Activated CD8-positive, alpha-beta T cell treated with anti-CD3 and anti-CD28 coated beads, Interleukin-2, amount 10 ng/mL, durations not matched to agents 7 days and 5 days (primary cell): Measurements from ENCODE around the gene PCNT. TPM values are rescaled to one million over a fixed set of nuclear protein-coding genes. Genes with fewer than 3 reads are reported as not detected.

Experiments used
- ATAC-seq: fragments of 150-1000 bp; cut with Tn5 transposase; one replicate; pipeline ENCODE4 v1.10.0; 2021; ENCODE audit warnings: moderate library complexity
- CTCF ChIA-PET: fragments of 350-600 bp; sonication (Branson Sonifier 250); formaldehyde crosslinking; loops from one replicate; lab custom pipeline; 2021; ENCODE audit warnings: antibody characterized with exemption; lab: Charles Lee
- POLR2A ChIA-PET: fragments of 350-600 bp; sonication (Branson Sonifier 250); formaldehyde crosslinking; loops from one replicate; lab custom pipeline; 2021; ENCODE audit warnings: antibody characterized with exemption; lab: Charles Lee
- DNase-seq: peaks from one replicate; pipeline ENCODE4 v3.0.0-alpha.2; 2020
- H3K27ac Mint-ChIP-seq: one replicate; pipeline ENCODE4 v1.8.0; 2021; ENCODE audit warnings: mild to moderate bottlenecking, mixed read lengths
- H3K27me3 Mint-ChIP-seq: one replicate; pipeline ENCODE4 v1.8.0; 2021; ENCODE audit warnings: low read depth, mixed read lengths
- H3K36me3 Mint-ChIP-seq: one replicate; pipeline ENCODE4 v1.8.0; 2021; ENCODE audit warnings: low read depth, mixed read lengths
- H3K4me1 Mint-ChIP-seq: one replicate; pipeline ENCODE4 v1.8.0; 2021; ENCODE audit warnings: low read depth, mixed read lengths
- H3K4me3 Mint-ChIP-seq: one replicate; pipeline ENCODE4 v1.8.0; 2021; ENCODE audit warnings: mild to moderate bottlenecking, mixed read lengths
- H3K9me3 Mint-ChIP-seq: one replicate; pipeline ENCODE4 v1.8.0; 2022; ENCODE audit warnings: mixed read lengths; ENCODE audit not compliant: insufficient read depth
- total RNA-seq, 2 experiments: library from RNA; stranded (reverse); gene quantifications; one replicate each; pipeline ENCODE4 v1.2.3, GENCODE V29; 2021

PCNT gene
- total RNA-seq, 2 experiments from 2014 or later: 89.0 to 98.8 TPM

DNA sequence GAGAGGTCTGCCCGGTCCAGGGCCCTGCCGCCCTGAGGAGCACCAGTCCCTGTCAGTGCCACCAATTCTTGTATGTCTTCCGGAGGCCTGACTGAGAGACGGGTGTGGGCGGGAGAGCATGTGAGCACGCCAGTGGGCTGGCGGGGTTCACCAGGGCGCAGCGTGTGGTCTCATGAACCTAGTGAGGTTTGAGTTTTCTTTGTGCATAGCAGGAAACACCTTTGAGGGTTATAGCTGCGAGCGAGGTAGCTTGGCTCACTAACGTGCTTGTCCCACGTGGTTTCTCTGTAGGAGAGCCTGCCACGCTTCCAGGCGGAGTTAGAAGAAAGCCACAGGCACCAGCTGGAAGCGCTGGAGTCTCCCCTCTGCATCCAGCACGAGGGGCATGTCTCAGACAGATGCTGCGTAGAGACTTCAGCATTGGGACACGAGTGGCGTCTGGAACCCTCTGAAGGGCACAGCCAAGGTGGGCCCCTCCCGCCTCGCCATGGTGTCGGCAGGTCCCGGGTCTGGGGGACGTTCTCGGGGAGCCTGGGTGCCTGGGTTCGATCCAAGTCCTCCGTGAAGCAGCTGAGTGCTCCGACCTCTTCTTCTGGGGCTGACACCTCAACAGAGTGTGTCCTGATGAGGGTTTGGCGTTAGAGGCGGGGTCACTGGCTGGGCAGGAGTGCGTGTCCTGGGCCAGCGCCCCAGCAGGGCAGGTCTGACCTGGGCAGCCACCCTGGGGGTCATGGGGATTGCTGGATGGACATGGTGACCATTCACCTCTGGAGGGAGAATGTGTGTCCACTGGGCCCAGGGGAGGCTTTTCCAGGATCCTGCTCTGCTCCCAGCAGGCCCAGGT is 31.4 kb downstream of the PCNT start:
- H3K4me3 Mint-ChIP-seq: no peak overlapping the region
- H3K36me3 Mint-ChIP-seq: peaks cover 58% of the 10 kb centered on the region
- no peaks in the 10 kb centered on the region for H3K27me3 Mint-ChIP-seq
- H3K4me1 Mint-ChIP-seq: peaks cover 7% of the 10 kb centered on the region
- ATAC-seq (peak; percentile 68), DNase-seq (peak; percentile 53)
- ChIA-PET POLR2A (interaction anchor here (0.9 kb wide), 1 partner anchor 70 kb away, joined by 3 read pairs; no protein-coding TSS in a partner anchor), CTCF (no interaction called here)
- H3K9me3 Mint-ChIP-seq: no peaks in the 10 kb centered on the region
- H3K27ac Mint-ChIP-seq: peak overlapping the region; percentile 73

DNA sequence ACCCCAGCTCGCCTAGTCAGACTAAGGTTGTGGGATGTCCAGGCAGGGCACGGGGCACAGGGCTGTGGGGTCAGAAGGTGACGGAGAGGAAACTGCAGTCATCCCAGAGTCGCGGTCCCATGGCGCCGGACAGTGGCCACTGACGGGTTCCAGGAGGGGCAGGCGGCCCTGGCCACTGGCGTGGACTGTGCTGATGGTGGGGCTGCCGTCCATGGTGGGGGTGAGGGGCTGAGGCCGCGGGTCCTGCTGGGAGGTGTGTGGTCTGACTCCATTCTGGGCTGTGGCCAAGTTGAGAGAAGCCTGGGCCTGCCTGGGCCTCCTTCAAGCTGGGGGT is 32.0 kb downstream of the PCNT start:
- Mint-ChIP-seq H3K9me3 (no peaks in the 10 kb centered on the region), H3K27ac (no peak overlapping the region), H3K4me1 (peaks cover 7% of the 10 kb centered on the region), H3K4me3 (no peak overlapping the region), H3K27me3 (no peaks in the 10 kb centered on the region), H3K36me3 (peaks cover 61% of the 10 kb centered on the region)
- ChIA-PET POLR2A (no interaction called here), CTCF (no interaction called here)
- no peak for ATAC-seq
- no peak for DNase-seq

DNA sequence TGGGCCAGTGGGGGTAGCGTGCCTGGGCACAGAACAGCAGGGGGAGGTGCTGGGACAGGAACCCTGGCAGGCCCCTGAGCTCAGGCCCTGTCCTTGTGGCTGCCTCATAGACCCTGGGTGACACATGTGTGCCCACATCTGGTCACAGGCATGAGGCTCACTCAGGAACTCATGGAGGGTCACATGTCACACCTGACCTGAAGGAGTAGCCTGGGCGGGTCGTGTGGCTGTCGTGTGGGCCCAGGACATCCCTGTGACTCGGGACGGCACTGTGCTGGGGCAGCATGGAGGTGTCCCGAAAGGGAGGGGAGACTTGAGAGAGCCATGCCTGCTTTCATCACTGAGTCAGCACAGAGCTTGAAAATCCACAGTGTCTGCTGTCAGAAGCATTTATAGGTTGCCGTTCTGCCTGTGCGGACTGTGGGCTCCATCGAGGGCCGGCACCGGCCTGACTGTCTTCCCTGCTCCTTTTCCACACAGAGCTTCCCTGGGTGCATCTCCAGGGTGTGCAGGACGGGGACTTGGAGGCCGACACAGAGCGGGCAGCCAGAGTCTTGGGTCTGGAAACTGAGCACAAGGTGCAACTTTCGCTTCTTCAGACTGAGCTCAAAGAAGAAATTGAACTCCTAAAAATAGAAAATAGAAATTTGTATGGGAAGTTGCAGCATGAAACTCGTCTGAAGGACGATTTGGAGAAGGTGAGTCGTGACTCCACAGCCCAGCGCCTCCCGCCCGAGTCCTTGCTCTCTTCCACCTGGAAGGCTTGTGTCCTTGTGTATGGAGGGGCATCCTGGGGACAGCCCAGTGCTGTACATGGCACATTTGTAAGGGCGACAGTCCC is 32.8 kb downstream of the PCNT start:
- ChIA-PET POLR2A (no interaction called here), CTCF (no interaction called here)
- H3K4me1 Mint-ChIP-seq: peaks cover 7% of the 10 kb centered on the region
- ATAC-seq: no peak
- H3K4me3 Mint-ChIP-seq: no peak overlapping the region
- no peaks in the 10 kb centered on the region for H3K9me3 Mint-ChIP-seq
- peaks cover 60% of the 10 kb centered on the region for H3K36me3 Mint-ChIP-seq
- H3K27ac Mint-ChIP-seq: no peak overlapping the region
- H3K27me3 Mint-ChIP-seq: no peaks in the 10 kb centered on the region
- no peak for DNase-seq

DNA sequence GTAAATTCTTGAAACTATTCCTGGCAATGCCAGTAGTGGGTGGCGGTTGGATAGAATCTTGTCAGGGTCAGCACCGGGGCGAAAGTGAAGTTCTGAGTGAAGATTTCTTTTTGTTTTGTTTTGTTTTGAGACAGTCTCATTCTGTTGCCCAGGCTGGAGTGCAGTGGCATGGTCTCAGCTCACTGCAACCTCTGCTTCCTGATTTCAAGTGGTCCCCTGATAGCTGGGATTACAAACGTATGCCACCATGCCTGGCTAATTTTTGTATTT is 33.3 kb downstream of the PCNT start:
- CTCF ChIA-PET: no interaction called here
- no peak for ATAC-seq

DNA sequence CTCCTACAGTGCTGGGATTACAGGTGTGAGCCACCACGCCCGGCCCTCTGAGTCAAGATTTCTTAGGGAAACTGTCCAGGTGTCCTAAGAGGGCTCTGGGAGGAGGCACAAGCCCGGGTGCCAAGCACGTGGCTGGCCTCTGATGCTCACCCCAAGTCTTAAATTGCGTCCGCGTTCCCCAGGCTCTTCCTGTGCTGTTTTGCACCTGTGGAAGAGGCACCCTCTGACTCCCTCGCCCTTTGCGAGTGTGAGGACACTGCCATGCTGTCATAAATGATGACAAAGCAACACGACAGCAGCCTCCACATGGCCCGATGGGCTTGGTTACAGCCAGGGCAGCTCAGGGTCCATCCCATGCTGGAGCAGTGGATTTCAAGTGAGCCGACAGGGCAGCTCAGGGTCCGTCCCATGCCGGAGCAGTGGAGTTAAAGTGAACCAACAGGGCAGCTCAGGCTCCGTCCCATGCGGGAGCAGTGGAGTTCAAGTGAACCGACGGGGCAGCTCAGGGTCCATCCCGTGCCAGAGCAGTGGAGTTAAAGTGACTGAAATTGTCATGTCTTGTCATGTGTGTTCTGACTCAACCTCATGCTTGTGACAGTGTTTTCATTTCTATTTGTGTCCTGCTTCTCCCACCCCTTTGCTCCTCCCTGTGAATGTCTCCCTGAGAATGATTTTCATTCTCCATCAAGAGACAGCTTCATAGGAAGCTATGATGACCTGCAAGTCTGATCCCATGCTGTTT is 33.9 kb downstream of the PCNT start:
- no peaks in the 10 kb centered on the region for H3K9me3 Mint-ChIP-seq
- peaks cover 7% of the 10 kb centered on the region for H3K4me1 Mint-ChIP-seq
- POLR2A ChIA-PET: no interaction called here
- no peak overlapping the region for H3K27ac Mint-ChIP-seq
- no peak for DNase-seq
- peaks cover 61% of the 10 kb centered on the region for H3K36me3 Mint-ChIP-seq
- no peak overlapping the region for H3K4me3 Mint-ChIP-seq
- no peak for ATAC-seq
- CTCF ChIA-PET: no interaction called here
- H3K27me3 Mint-ChIP-seq: no peaks in the 10 kb centered on the region

More for the DNA sequence above, 33.3 kb downstream of the PCNT start:
- DNase-seq: no peak
- H3K27ac Mint-ChIP-seq: no peak overlapping the region
- no peak overlapping the region for H3K4me3 Mint-ChIP-seq
- peaks cover 62% of the 10 kb centered on the region for H3K36me3 Mint-ChIP-seq
- peaks cover 7% of the 10 kb centered on the region for H3K4me1 Mint-ChIP-seq
- H3K9me3 Mint-ChIP-seq: no peaks in the 10 kb centered on the region
- no peaks in the 10 kb centered on the region for H3K27me3 Mint-ChIP-seq
- POLR2A ChIA-PET: no interaction called here

DNA sequence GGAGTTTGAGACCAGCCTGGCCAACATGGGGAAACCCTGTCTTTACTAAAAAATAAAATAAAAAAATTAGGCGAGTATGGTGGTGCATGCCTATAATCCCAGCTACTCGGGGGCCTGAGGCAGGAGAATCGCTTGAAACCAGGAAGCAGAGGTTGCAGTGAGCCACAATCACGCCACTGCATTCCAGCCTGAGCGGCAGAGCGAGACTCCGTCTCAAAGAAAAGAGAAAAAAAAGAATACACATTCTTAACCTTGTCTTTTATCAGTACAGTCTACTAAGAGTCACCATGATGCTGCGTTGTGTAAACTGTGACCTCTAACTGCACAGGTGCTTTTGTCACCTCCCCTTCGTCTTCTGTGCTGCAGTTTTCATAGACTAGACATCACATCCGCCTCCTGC is 37.2 kb downstream of the PCNT start:
- POLR2A ChIA-PET: no interaction called here
- Mint-ChIP-seq H3K4me3 (no peak overlapping the region), H3K27ac (no peak overlapping the region), H3K27me3 (no peaks in the 10 kb centered on the region), H3K36me3 (peaks cover 55% of the 10 kb centered on the region), H3K9me3 (no peaks in the 10 kb centered on the region), H3K4me1 (no peaks in the 10 kb centered on the region)
- CTCF ChIA-PET: no interaction called here
- ATAC-seq: no peak
- no peak for DNase-seq

DNA sequence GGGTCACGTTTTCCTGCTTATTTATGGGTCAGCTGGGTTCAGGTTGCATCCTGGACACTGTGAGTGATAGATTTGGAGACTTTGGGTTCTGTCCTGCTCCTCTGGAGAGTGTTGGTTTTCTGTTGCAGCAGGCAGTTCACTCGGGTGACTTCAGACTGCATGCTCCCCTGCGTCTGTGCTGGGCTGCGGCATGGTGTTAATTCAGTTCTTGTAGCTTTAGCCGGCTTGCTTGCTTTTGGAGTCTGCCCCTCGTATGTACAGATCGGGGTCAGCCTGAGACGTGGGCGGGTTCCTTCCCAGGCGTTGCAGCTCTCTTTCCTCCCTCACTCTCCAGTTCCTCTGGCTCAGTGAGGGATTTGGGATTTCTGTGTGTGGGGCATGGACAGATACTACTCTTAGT is 38.0 kb downstream of the PCNT start:
- Mint-ChIP-seq H3K36me3 (peaks cover 57% of the 10 kb centered on the region), H3K4me1 (peaks cover 4% of the 10 kb centered on the region), H3K27me3 (no peaks in the 10 kb centered on the region), H3K27ac (no peak overlapping the region), H3K9me3 (no peaks in the 10 kb centered on the region), H3K4me3 (no peak overlapping the region)
- DNase-seq (no peak), ATAC-seq (no peak)
- ChIA-PET POLR2A (interaction anchor here (0.6 kb wide), 1 partner anchor 114 kb away, joined by 5 read pairs; no protein-coding TSS in a partner anchor), CTCF (no interaction called here)

DNA sequence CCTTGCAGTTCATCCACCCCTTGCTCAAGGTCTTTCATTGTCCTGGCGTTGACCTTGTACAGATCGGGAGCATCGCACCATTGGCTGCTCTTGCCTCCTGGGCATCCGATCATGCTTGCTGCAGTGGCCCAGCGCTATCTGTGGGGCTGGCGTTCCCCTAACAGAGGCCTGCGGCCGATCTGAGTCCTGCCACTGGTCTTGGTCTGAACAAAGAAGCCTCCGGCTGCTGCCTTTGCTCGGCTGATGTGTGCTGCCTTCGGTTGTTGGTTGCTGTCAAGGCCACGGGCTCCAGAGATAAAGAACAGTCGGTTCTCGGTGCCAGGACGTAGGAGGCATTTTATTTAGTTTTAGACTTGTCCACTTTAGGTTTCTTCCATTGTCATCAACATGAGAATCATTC is 39.0 kb downstream of the PCNT start:
- ATAC-seq: no peak
- no peaks in the 10 kb centered on the region for H3K9me3 Mint-ChIP-seq

DNA sequence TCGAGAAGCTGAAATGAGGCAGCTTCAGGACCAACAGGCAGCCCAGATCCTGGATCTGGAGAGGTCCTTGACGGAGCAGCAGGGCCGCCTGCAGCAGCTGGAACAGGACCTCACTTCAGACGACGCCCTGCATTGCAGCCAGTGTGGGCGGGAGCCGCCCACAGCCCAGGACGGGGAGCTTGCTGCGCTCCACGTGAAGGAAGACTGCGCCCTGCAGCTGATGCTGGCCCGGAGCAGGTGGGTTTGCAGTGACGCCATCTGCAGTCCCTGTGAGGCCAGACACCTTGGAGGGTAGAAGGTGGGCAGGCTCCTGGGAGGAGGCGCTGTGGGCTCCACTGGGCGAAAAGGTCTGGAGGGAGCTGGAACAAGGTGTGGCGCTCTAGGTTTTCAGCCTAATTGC is 39.7 kb downstream of the PCNT start:
- no peak for DNase-seq
- no peaks in the 10 kb centered on the region for H3K27me3 Mint-ChIP-seq
- ChIA-PET CTCF (no interaction called here), POLR2A (interaction anchor here (0.6 kb wide), 1 partner anchor 52 kb away, joined by 3 read pairs; no protein-coding TSS in a partner anchor)
- H3K4me3 Mint-ChIP-seq: no peak overlapping the region
- H3K4me1 Mint-ChIP-seq: peaks cover 16% of the 10 kb centered on the region
- H3K27ac Mint-ChIP-seq: no peak overlapping the region
- ATAC-seq: no peak
- H3K9me3 Mint-ChIP-seq: no peaks in the 10 kb centered on the region
- peaks cover 55% of the 10 kb centered on the region for H3K36me3 Mint-ChIP-seq

More for the DNA sequence above, 39.0 kb downstream of the PCNT start:
- no peak for DNase-seq
- Mint-ChIP-seq H3K27me3 (no peaks in the 10 kb centered on the region), H3K36me3 (peaks cover 55% of the 10 kb centered on the region), H3K4me1 (peaks cover 10% of the 10 kb centered on the region), H3K4me3 (no peak overlapping the region), H3K27ac (no peak overlapping the region)
- CTCF ChIA-PET: no interaction called here
- POLR2A ChIA-PET: interaction anchor here (0.6 kb wide), 1 partner anchor 53 kb away, joined by 3 read pairs; no protein-coding TSS in a partner anchor

DNA sequence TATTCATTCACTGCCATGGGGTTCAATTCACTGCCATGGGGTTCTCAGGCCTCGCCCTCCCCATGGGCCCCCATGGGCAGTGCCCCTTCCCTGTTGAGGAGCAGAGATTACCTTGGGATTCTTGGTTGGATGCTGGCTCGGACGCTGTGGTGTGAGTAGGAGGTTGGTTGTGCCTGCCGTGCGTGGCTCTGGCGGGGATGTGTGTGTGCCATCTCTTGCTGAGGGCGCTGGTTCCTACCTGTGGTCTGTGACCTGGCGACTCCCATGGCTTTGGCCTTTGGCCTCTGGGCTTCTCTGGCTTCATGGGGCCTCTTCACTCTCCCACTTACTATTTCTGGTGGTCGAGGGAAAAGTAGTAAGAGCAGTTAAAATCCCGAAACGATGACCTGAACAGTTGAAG is 42.1 kb downstream of the PCNT start:
- Mint-ChIP-seq H3K4me3 (no peak overlapping the region), H3K27me3 (no peaks in the 10 kb centered on the region), H3K36me3 (peaks cover 59% of the 10 kb centered on the region), H3K9me3 (no peaks in the 10 kb centered on the region), H3K27ac (no peak overlapping the region), H3K4me1 (peaks cover 27% of the 10 kb centered on the region)
- ATAC-seq (no peak), DNase-seq (no peak)
- ChIA-PET POLR2A (no interaction called here), CTCF (no interaction called here)

DNA sequence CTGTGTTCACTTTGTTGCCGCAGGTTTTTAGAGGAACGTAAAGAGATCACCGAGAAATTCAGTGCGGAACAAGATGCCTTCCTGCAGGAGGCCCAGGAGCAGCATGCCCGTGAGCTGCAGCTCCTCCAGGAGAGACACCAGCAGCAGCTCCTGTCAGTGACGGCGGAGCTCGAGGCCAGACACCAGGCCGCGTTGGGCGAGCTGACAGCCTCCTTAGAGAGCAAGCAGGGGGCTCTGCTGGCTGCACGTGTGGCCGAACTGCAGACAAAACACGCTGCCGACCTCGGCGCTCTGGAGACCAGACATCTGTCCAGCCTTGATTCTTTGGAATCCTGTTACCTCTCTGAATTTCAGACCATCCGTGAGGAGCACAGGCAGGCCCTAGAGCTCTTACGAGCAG is 42.6 kb downstream of the PCNT start:
- ChIA-PET POLR2A (no interaction called here), CTCF (no interaction called here)
- ATAC-seq: no peak
- Mint-ChIP-seq H3K4me3 (no peak overlapping the region), H3K4me1 (peaks cover 31% of the 10 kb centered on the region), H3K27me3 (no peaks in the 10 kb centered on the region), H3K27ac (no peak overlapping the region), H3K9me3 (no peaks in the 10 kb centered on the region), H3K36me3 (peaks cover 59% of the 10 kb centered on the region)
- DNase-seq: no peak
